CD4-positive, alpha-beta T cell treated with Interleukin-4 for 4 hours (primary cell): ENCODE data around the gene TMEM26.

Experiments
- DNase-seq: peaks from one replicate; pipeline ENCODE4 v3.0.0-alpha.2; 2020

The TMEM26 gene

GRCh38 chr10:61452655-61453641 lies at the start of gene TMEM26:
TSS of gene TMEM26 (minus strand) at chr10:61453381. CDS start at chr10:61453081, 300 bp downstream.
- no peak for DNase-seq

GRCh38 chr10:61500460-61500859 lies 47.3 kb upstream of the TMEM26 start:
- no peak for DNase-seq

GRCh38 chr10:61492364-61492995 lies 39.3 kb upstream of the TMEM26 start:
- DNase-seq, result no peak

- DNase-seq, result no peak
Observed at GRCh38 chr10:61487506-61487905, 34.3 kb upstream of the TMEM26 start.

GRCh38 chr10:61486738-61487396 lies 33.7 kb upstream of the TMEM26 start:
- DNase-seq, result peak; percentile 15

GRCh38 chr10:61486251-61486650 lies 33.1 kb upstream of the TMEM26 start:
- no peak for DNase-seq

- no peak for DNase-seq
Observed at GRCh38 chr10:61481597-61481996, 28.4 kb upstream of the TMEM26 start.

GRCh38 chr10:61480208-61480607 lies 27.0 kb upstream of the TMEM26 start:
- no peak for DNase-seq

- DNase-seq, result no peak
Observed at GRCh38 chr10:61478621-61479312, 25.6 kb upstream of the TMEM26 start.

- DNase-seq, result no peak
Observed at GRCh38 chr10:61477451-61477850, 24.3 kb upstream of the TMEM26 start.

- no peak for DNase-seq
Observed at GRCh38 chr10:61476529-61476928, 23.3 kb upstream of the TMEM26 start.

GRCh38 chr10:61475449-61475873 lies 22.3 kb upstream of the TMEM26 start:
- no peak for DNase-seq

- DNase-seq, result no peak
Observed at GRCh38 chr10:61472090-61472674, 19.0 kb upstream of the TMEM26 start.

GRCh38 chr10:61471491-61471890 lies 18.3 kb upstream of the TMEM26 start:
- no peak for DNase-seq

GRCh38 chr10:61470740-61471139 lies 17.6 kb upstream of the TMEM26 start:
- DNase-seq, result no peak

- DNase-seq, result no peak
Observed at GRCh38 chr10:61465901-61466632, 12.9 kb upstream of the TMEM26 start.

GRCh38 chr10:61465171-61465496 lies 12.0 kb upstream of the TMEM26 start:
- no peak for DNase-seq

- DNase-seq, result no peak
Observed at GRCh38 chr10:61464461-61465170, 11.4 kb upstream of the TMEM26 start.

GRCh38 chr10:61463035-61463909 lies 10.1 kb upstream of the TMEM26 start:
- no peak for DNase-seq

GRCh38 chr10:61460835-61461234 lies 7.7 kb upstream of the TMEM26 start:
- no peak for DNase-seq
